DMS 273 treated with DMSO at 0.1 percent for 48 hours (cell line): ENCODE results near the gene ZNF423.
"Not testable (repeated sequence)": the region's sequence is repeated elsewhere in the genome, so short reads cannot be mapped to it uniquely, and the experiment has no call there.

ENCODE experiments used
- DNase-seq: peaks from one replicate; lab custom pipeline; 2025; lab: John Stamatoyannopoulos, UW

ZNF423 gene

GRCh38 chr16:49583911-49584310, 272.0 kb downstream of the ZNF423 start:
- no peak for DNase-seq

GRCh38 chr16:49581630-49582298, 274.1 kb downstream of the ZNF423 start:
- no peak for DNase-seq

GRCh38 chr16:49580751-49581303, 275.1 kb downstream of the ZNF423 start:
- DNase-seq = no peak

GRCh38 chr16:49578435-49579024, 277.4 kb downstream of the ZNF423 start:
- no peak for DNase-seq

- DNase-seq = no peak
Measured at GRCh38 chr16:49578018-49578417, 277.9 kb downstream of the ZNF423 start.

- DNase-seq = no peak
Measured at GRCh38 chr16:49576941-49577340, 279.0 kb downstream of the ZNF423 start.

GRCh38 chr16:49576173-49576494, 279.8 kb downstream of the ZNF423 start:
- DNase-seq = no peak

- peak; percentile 31 for DNase-seq
Measured at GRCh38 chr16:49575346-49576172, 280.4 kb downstream of the ZNF423 start.

GRCh38 chr16:49574826-49575225, 281.1 kb downstream of the ZNF423 start:
- peak; percentile 82 for DNase-seq

- no peak for DNase-seq
Measured at GRCh38 chr16:49567950-49568349, 288.0 kb downstream of the ZNF423 start.

GRCh38 chr16:49566432-49566831, 289.5 kb downstream of the ZNF423 start:
- peak; percentile 39 for DNase-seq

GRCh38 chr16:49564496-49565229, 291.2 kb downstream of the ZNF423 start:
- peak; percentile 92 for DNase-seq

- DNase-seq = no peak
Measured at GRCh38 chr16:49563666-49564065, 292.2 kb downstream of the ZNF423 start.

GRCh38 chr16:49562894-49563293, 293.0 kb downstream of the ZNF423 start:
- DNase-seq = not testable (repeated sequence)

GRCh38 chr16:49562228-49562627, 293.7 kb downstream of the ZNF423 start:
- DNase-seq = peak; percentile 86

- DNase-seq = no peak
Measured at GRCh38 chr16:49560004-49560830, 295.7 kb downstream of the ZNF423 start.

GRCh38 chr16:49559242-49559641, 296.7 kb downstream of the ZNF423 start:
- peak; percentile 40 for DNase-seq

GRCh38 chr16:49558451-49558850, 297.5 kb downstream of the ZNF423 start:
- no peak for DNase-seq

GRCh38 chr16:49556606-49557446, 299.1 kb downstream of the ZNF423 start:
- DNase-seq = peak; percentile 94

- DNase-seq = no peak
Measured at GRCh38 chr16:49556249-49556605, 299.7 kb downstream of the ZNF423 start.
